ENCODE data around the gene SLC5A3.
A peak's percentile ranks its signal among the peaks of the same experiment; 100 is the strongest.

Gene SLC5A3

GRCh38 chr21:34055615-34056014 lies 17.8 kb upstream of the SLC5A3 start:
- no peak overlapping the region for H3K4me3 ChIP-seq (ENCODE audit: low read length)
- no peak for DNase-seq (ENCODE audit: low read depth, low spot score)

DNA sequence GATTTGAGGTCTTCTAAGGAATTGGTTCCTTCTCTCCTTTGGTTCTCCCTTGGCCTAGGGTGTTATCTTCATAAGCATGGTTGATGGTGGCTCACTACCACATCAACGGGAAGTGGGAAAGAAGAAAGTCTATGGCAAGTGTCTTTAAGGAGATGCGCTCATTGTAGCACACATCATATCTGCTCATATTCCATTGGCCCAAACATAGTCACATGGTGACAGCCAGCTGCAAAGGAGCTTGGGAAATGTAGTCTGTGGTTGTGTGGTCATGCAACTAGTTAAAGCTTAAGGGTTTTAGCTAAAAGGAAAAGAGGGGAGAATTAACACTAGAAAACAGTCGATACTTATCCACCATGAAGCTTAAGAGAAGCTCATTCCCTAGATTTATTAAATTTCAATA lies 11.4 kb upstream of the SLC5A3 start:
- no peak overlapping the region for H3K4me3 ChIP-seq (ENCODE audit: low read length)
- peak; percentile 84 for DNase-seq (ENCODE audit: low read depth, low spot score)

DNA sequence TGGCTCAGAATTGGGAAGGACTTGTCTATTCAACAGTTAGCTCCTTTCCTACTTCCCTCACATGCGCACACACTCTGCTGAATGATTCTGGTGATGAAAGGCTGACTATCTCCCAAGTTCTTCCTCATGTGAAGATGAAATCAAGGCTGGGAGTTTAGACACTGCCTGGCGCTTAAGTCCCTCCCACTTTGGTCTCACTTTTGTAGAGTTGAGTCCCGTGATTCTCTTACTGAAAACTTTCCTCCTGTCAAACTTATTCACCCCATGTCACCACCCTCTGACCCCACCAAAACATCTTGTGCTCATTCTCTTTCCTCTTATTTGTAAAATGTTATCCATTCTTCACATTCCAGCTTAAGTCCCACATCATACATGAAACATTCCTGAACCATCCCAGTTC lies 8.4 kb upstream of the SLC5A3 start:
- no peak for DNase-seq (ENCODE audit: low read depth, low spot score)
- no peak overlapping the region for H3K4me3 ChIP-seq (ENCODE audit: low read length)

DNA sequence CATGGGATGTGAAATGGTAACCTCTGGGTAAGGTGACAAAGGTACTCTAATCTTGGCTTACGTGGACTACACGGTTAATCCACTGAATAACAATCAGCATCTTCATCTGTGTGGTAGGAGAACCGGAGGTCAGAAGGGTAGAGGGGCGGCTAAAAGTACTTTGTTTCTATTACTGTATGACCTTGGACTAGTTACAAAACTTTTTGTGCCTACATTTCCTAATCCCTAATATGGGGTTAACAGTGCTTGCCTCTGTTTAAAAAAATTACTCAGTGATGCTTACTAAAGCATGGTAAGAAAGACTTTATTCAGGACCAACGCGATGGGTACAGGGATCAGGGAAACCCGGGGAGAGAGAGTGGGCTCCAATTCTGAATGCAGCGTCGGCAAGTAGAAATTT lies 1.7 kb upstream of the SLC5A3 start:
- DNase-seq (ENCODE audit: low read depth, low spot score): no peak

DNA sequence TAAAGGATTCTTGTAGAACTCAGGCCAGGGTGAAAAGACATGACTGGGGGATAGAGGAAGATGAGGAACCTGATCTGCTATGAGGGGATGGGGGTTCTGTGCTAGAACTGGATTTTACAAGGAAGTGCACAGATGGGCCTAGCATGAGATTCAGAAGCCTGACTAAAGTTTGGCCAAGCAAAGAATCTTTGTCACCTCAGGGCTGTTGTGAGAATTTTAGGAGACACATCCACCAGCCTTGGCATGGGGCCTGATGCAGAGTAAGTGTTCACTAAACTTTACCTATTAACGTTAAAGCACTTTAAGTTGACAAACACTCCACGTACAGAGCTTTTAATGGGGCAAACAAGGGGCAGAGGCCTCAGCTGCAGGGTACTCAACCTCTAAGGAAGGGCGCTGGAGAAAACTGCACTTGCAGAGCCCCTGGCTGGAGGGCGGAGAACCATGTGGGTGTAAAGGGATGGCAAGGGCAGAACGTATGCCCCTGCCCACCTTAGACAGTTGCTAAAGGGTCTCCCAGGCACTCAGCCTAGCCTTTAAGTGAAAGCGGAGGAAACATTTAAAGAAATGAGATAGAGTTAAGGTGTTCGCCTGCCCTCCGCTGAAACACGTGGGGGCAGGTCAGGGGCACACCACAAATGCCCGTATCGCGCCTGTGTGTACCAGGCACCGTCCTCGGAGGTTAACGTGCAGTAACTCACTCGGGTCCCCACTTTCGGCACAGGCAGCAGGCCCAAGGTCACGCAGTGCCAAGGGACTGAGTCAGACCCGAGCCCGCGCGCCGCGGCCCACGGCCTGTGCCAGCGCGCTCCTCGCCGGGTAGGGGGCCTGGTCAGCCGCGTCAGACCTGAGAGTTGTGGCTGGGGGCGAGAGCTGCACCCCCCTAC lies 990 bp upstream of the SLC5A3 start:
- H3K4me3 ChIP-seq (ENCODE audit: low read length): no peak overlapping the region
- no peak for DNase-seq (ENCODE audit: low read depth, low spot score)

More for the DNA sequence above, 1.7 kb upstream of the SLC5A3 start:
- no peak overlapping the region for H3K4me3 ChIP-seq (ENCODE audit: low read length)

GRCh38 chr21:34073749-34074282 lies 438 bp downstream of the SLC5A3 start:
- H3K4me3 ChIP-seq (ENCODE audit: low read length): peak overlapping the region; percentile 74
- DNase-seq (ENCODE audit: low read depth, low spot score): no peak

- DNase-seq (ENCODE audit: low read depth, low spot score): no peak
- H3K4me3 ChIP-seq (ENCODE audit: low read length): peak overlapping the region; percentile 74
Measured at GRCh38 chr21:34074283-34075090, 1.1 kb downstream of the SLC5A3 start.

GRCh38 chr21:34075091-34075425 lies 1.7 kb downstream of the SLC5A3 start:
- H3K4me3 ChIP-seq (ENCODE audit: low read length): peak overlapping the region; percentile 74
- DNase-seq (ENCODE audit: low read depth, low spot score): no peak

- H3K4me3 ChIP-seq (ENCODE audit: low read length): peak overlapping the region; percentile 74
- DNase-seq (ENCODE audit: low read depth, low spot score): peak; percentile 75
Measured at GRCh38 chr21:34075760-34076660, 2.6 kb downstream of the SLC5A3 start.

GRCh38 chr21:34076835-34077234 lies 3.5 kb downstream of the SLC5A3 start:
- DNase-seq (ENCODE audit: low read depth, low spot score): no peak
- H3K4me3 ChIP-seq (ENCODE audit: low read length): no peak overlapping the region

- no peak overlapping the region; the same call in 1 of the 2 replicates for H3K4me3 ChIP-seq (ENCODE audit: low read length)
- peak; percentile 55 for DNase-seq (ENCODE audit: low read depth, low spot score)
Measured at GRCh38 chr21:34077888-34078287, 4.5 kb downstream of the SLC5A3 start.

GRCh38 chr21:34078915-34079314 lies 5.5 kb downstream of the SLC5A3 start:
- peak overlapping the region; percentile 5; the same call in 1 of the 2 replicates for H3K4me3 ChIP-seq (ENCODE audit: low read length)
- DNase-seq (ENCODE audit: low read depth, low spot score): peak; percentile 61

- no peak overlapping the region for H3K4me3 ChIP-seq (ENCODE audit: low read length)
- DNase-seq (ENCODE audit: low read depth, low spot score): no peak
Measured at GRCh38 chr21:34080710-34081109, 7.3 kb downstream of the SLC5A3 start.

DNA sequence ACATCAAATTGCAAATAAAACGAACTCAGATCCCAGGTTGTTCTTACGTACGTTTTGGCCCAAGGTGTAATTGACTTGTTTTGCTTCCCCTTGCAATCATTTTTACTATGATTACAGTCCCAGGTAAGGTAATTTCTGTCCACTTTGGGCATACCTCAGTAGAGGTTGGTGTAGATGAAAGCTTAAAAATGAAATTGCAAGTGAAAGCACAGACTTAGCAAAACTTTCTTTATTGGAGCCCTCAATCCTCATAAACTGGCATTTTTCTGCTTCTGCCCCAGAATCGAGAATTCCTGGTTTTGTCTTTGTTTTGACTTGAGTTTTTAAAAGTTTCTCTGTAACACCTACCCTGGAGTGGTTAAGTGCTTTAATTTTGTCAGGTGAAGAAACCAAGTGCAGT lies 9.4 kb downstream of the SLC5A3 start:
- H3K4me3 ChIP-seq (ENCODE audit: low read length): no peak overlapping the region
- no peak for DNase-seq (ENCODE audit: low read depth, low spot score)

DNA sequence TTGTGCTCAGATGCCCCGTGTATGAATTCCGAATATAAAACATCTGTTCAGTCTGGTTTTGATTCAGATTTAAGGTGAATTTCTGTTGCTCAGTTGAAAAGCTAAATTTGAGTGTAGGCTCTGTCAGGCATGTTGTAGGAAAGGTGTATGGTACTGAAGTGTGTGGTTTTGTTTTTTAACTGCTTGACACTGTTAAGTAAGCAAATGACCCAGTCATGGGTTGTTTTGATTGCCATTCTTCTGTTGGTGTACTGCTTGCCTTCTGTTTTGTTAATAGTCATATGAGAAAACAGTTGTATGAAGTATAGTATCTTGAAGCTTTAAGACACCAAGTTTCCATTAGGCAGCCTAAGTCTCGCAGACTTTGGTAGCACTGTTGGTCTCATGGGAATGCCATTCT lies 10.0 kb downstream of the SLC5A3 start:
- no peak overlapping the region for H3K4me3 ChIP-seq (ENCODE audit: low read length)
- DNase-seq (ENCODE audit: low read depth, low spot score): no peak

- H3K4me3 ChIP-seq (ENCODE audit: low read length): no peak overlapping the region
- DNase-seq (ENCODE audit: low read depth, low spot score): no peak
Measured at GRCh38 chr21:34085129-34085528, 11.8 kb downstream of the SLC5A3 start.

DNA sequence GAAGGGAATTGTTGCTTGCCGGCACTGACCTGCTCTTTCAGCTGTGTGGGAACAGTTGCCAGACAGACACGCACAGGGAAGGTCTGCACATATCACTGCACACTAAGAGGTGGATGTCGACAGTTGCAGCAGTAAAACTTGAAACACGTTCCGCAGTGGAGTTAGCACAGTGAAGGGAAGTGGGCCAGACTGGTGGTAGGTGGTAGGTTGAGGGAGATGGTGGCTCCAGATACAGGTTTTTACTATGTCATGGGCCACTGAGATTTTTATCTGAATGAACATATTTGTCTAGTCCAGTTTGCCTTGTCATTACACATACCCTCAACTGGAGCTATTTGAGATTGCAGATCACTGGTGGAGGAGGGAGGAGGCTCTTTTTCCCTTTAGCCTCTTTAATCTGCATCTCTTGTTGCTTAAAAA lies 13.5 kb downstream of the SLC5A3 start:
- no peak overlapping the region for H3K4me3 ChIP-seq (ENCODE audit: low read length)
- DNase-seq (ENCODE audit: low read depth, low spot score): no peak

GRCh38 chr21:34088752-34089151 lies 15.4 kb downstream of the SLC5A3 start:
- H3K4me3 ChIP-seq (ENCODE audit: low read length): no peak overlapping the region
- DNase-seq (ENCODE audit: low read depth, low spot score): no peak

GRCh38 chr21:34091032-34091431 lies 17.7 kb downstream of the SLC5A3 start:
- DNase-seq (ENCODE audit: low read depth, low spot score): no peak
- H3K4me3 ChIP-seq (ENCODE audit: low read length): no peak overlapping the region
